ENCODE data around the gene SLC17A7.

DNA sequence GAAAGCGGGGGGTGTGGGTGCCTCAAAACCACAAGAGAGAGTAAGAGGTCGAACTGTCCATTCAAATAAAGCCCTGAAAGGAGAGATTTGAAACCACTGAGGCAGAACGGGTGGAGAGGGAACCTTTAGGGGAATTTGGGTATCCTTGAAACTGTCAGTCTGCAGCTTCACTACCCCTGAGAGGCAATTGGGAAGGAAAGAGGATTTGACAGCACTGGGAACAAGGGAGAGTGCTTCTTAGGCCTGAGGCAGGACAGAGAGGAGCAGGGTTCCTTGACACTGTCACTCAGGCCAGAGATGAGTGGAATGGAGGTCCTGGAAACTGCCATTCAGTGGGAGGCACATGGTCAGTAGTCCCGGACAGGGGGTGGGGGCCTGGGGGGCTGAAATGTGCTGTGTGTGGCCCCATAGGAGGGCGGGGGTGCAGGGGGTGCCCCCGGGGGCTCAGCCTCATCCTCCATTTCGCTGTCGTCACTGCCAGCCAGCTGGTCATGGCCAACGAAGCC, 11.1 kb downstream of the SLC17A7 start:
- no peak for TF ChIP-seq RFX5 (IDR thresholded peaks at IDR 0.05; ENCODE audit: low read depth, low read length)
- no peak for TF ChIP-seq SMC3 (IDR thresholded peaks at IDR 0.05; ENCODE audit: low read depth, low read length)
- TF ChIP-seq, protein P1, sequence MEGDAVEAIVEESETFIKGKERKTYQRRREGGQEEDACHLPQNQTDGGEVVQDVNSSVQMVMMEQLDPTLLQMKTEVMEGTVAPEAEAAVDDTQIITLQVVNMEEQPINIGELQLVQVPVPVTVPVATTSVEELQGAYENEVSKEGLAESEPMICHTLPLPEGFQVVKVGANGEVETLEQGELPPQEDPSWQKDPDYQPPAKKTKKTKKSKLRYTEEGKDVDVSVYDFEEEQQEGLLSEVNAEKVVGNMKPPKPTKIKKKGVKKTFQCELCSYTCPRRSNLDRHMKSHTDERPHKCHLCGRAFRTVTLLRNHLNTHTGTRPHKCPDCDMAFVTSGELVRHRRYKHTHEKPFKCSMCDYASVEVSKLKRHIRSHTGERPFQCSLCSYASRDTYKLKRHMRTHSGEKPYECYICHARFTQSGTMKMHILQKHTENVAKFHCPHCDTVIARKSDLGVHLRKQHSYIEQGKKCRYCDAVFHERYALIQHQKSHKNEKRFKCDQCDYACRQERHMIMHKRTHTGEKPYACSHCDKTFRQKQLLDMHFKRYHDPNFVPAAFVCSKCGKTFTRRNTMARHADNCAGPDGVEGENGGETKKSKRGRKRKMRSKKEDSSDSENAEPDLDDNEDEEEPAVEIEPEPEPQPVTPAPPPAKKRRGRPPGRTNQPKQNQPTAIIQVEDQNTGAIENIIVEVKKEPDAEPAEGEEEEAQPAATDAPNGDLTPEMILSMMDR (conservative IDR thresholded peaks at IDR 0.05; ENCODE audit: low read depth, low read length): no peak
- TF ChIP-seq POLR2A (IDR thresholded peaks at IDR 0.05; ENCODE audit: low read depth, low read length): no peak
- TF ChIP-seq, protein P2, sequence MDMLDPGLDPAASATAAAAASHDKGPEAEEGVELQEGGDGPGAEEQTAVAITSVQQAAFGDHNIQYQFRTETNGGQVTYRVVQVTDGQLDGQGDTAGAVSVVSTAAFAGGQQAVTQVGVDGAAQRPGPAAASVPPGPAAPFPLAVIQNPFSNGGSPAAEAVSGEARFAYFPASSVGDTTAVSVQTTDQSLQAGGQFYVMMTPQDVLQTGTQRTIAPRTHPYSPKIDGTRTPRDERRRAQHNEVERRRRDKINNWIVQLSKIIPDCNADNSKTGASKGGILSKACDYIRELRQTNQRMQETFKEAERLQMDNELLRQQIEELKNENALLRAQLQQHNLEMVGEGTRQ (IDR thresholded peaks at IDR 0.05; ENCODE audit: low read depth, low read length): no peak
- TF ChIP-seq CHD1 (IDR thresholded peaks at IDR 0.05; ENCODE audit: low read depth, low read length): no peak
- TF ChIP-seq CEBPB (IDR thresholded peaks at IDR 0.05; ENCODE audit: low read depth, low read length): no peak
- TF ChIP-seq NFE2L2 (IDR thresholded peaks at IDR 0.05; ENCODE audit: low read depth, low read length): no peak
- TF ChIP-seq MXI1 (IDR thresholded peaks at IDR 0.05; ENCODE audit: borderline replicate concordance, low read depth, low read length): no peak
- TF ChIP-seq MAZ (IDR thresholded peaks at IDR 0.05; ENCODE audit: borderline replicate concordance, low read depth, low read length): no peak
- TF ChIP-seq FOS (IDR thresholded peaks at IDR 0.05; ENCODE audit: low read depth, low read length): no peak

Measured in IMR-90 (cell line).